Germinal center (tissue), 1 donor: ENCODE results near the gene DDAH1.

Experiments
- DNase-seq: peaks from one replicate; pipeline ENCODE4 v3.0.0; 2012; ENCODE audit warnings: mixed read lengths, low spot score

Gene DDAH1

GRCh38 chr1:85303440-85304162 lies 161.4 kb downstream of the DDAH1 start:
- no peak for DNase-seq

- no peak for DNase-seq
Observed at GRCh38 chr1:85300140-85300539, 164.8 kb downstream of the DDAH1 start.

GRCh38 chr1:85297855-85298629 lies 166.9 kb downstream of the DDAH1 start:
- peak; percentile 62 for DNase-seq

- no peak for DNase-seq
Observed at GRCh38 chr1:85297538-85297854, 167.5 kb downstream of the DDAH1 start.

GRCh38 chr1:85296980-85297379 lies 168.0 kb downstream of the DDAH1 start:
- no peak for DNase-seq

DNA sequence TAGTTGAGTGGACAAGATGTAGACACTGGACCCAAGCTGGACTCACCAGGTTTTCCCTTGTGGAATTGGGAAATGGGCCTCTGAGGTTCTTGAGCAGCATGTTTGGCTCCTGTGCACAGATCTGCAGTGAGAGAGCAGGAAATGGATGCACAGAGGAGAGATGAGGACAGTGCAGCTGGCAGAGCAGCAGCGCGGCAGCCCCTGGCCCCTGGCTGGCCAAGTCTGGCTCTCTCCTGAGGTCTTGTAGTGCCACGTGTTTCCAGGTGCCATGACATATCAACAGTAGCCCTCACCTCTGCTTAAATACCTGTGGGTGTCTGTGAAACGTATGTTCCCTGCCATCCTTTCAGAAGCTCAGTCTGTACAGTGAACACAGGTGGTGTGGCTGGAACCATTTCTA lies 169.3 kb downstream of the DDAH1 start:
- no peak for DNase-seq

DNA sequence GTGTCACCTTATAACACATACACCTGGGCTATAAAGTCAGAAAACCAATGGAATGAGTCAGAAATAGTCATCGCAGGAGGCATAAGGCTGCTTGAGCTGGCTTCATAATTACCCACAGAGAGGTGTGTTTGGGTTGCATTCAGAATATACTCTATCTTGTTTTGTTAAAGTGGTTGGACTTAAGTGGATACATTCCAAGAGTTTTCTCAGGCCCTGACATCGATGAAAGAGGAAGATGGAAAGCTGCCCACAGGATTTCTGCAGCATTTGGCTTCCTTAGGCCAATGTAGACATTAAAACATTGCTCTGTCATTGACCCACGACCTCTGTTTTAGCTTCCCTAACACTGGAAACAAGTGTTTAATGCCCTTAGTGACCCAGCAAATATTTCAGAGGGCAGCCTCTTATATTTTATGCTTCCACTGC lies 169.9 kb downstream of the DDAH1 start:
- DNase-seq: no peak

- no peak for DNase-seq
Observed at GRCh38 chr1:85290826-85291225, 174.1 kb downstream of the DDAH1 start.

DNA sequence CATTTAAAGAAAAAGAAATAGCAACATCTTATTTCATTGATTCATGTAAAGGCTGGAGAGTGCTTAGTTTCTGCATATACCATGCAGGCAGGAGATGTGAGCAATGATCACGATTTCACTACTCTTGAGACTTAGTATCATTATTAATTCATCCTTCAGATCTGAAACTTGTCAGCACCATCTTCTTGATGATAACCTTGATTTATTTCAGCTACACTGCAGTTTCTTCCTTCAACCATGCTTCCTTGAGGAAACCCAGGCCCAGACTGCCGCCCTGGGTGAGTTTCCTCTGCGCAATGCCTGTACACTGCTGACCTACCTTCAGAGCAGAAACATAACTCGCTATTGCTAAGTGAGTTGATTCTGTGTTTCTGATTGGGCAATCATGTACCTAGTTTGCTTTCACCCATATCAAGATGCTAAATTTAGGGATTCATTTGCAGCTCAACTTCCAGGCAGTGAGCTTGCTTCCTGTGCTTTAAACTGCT lies 175.1 kb downstream of the DDAH1 start:
- peak; percentile 47 for DNase-seq

GRCh38 chr1:85289207-85289847 lies 175.6 kb downstream of the DDAH1 start:
- no peak for DNase-seq

GRCh38 chr1:85284202-85284601 lies 180.8 kb downstream of the DDAH1 start:
- no peak for DNase-seq

DNA sequence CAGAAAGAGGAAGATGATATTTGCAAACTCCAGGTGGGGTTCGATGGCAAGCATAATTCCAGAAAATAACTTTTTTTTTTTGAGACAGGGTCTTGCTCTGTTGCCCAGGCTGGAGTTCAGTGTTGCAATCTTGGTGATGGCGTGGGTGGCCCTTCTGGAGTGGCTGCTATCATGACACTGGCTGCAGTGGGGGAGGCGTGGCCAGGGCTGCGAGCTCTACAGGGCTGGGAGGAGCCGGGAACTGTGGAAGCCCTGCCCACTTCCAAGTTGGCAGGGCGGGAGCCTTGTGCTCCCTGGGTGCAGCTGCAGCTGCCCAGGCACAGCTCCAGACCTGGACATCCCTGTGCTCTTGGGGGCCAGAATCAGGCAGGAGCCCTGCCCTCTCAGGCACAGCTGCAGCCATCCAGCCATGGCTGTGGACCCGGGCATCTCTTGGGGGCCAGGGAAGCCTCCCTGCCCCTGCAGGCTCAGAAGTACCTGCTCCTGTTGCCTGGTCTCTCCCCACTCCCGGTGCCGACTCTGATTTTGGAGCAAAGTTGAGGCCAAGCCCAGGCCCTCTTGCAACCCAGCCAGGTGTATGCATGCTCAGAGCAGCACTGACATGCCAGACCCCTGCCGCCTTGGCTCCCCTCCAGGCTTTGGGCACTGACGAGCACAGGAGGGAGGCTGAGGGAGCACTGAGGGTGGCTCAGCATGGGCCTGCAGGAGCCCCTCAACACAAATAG lies 181.3 kb downstream of the DDAH1 start:
- DNase-seq: no peak

DNA sequence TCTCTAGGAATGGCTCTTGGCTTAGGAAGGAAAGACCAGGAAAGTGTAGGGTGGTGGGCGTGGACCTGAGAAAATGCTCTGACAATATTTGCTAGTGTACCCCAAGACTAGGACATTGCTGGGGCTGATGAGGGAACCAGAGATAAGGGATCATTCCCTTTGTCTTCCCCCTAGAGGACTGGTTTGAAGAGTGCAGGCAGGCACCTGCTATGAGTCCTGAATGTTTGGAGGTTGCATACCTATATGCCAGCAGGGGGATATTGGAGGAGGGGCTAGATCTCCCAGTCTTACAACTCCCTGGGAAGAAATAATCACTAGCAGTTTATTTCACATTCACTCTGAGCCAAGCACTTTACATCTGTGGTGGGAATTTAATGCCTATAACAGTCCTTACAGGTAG lies 182.5 kb downstream of the DDAH1 start:
- no peak for DNase-seq

GRCh38 chr1:85280636-85281035 lies 184.3 kb downstream of the DDAH1 start:
- no peak for DNase-seq

DNA sequence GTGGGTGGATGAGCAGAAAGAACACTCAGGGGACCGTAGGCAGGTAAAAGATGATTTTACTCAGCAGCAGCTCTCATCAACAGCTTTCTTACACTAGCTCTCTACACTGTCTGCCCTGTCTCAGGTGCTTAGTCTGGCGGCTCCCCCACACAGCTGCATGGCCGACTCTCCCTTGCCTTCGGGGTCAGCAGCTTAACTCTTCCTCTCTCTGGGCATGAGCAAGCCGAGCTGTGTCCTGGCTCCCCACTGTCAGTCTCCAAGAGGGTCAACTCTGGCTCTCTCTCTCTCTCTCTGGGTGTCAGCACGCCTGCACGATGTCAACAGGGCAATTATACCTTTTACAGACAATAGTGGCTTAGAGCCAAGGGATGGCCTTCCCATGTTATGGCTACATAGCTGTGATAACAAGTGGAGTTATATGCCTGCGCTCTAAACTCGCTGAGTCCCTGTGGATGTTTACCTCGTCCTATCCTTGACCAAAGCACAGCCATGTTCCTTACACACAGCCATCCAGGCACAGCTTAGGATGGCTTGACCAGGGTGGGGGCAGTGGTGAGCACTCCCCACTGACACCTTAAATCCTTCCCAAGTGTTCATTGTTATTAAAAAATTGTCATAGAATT lies 185.4 kb downstream of the DDAH1 start:
- DNase-seq: no peak

GRCh38 chr1:85278853-85279314 lies 186.1 kb downstream of the DDAH1 start:
- DNase-seq: no peak

- DNase-seq: no peak
Observed at GRCh38 chr1:85277802-85278201, 187.2 kb downstream of the DDAH1 start.

- DNase-seq: no peak
Observed at GRCh38 chr1:85276978-85277639, 187.8 kb downstream of the DDAH1 start.

- DNase-seq: peak; percentile 97
Observed at GRCh38 chr1:85276215-85276977, 188.6 kb downstream of the DDAH1 start, which contains the start of gene BCL10. TSS of gene BCL10 (minus strand) at chr1:85276632. CDS start at chr1:85276352, 280 bp downstream.

- peak; percentile 71 for DNase-seq
Observed at GRCh38 chr1:85275701-85276214, 189.2 kb downstream of the DDAH1 start.
